Measurements from ENCODE around the gene NECTIN3. TPM values are rescaled to one million over a fixed set of nuclear protein-coding genes. Genes with fewer than 3 reads are reported as not detected.

Gene NECTIN3
- total RNA-seq, 4 donors from 2014 or later, result 1.4 to 9.9 (median 2.0) TPM

DNA sequence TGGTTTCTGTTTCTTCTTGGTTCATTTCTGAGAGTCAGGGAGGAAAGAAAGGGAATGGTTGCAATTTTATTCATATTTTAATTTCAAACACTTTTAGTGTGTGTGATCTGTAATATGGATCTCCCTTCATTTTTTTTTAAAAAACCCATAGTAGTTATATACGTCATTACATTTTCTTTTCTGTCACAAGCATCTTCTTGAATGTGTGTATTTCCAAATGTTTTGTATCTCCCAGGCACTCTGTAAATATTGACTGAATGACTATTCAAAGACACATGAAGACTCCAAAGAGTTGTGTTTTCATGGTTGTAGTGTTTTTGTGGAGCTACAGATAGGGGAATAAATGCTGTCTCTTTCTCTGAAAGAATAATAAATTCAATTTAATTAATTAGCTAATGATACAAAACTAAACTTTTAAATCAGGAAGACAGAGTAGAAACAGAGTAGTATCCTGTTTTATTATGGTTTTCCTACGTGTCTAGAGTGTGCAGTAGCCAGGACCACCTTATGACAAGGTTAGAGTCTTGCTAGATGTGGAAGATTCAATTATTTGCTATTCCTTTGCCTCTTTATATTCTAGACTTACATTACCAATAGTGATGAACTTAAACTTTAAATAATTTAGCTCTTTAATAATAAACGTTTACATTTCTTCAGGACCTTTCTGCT is 35.5 kb downstream of the NECTIN3 start:
- no peaks in the 10 kb centered on the region for H3K4me1 ChIP-seq
- no peaks in the 10 kb centered on the region for H3K36me3 ChIP-seq
- H3K4me3 ChIP-seq, result no peak overlapping the region
- H3K9me3 ChIP-seq, result no peaks in the 10 kb centered on the region
- H3K27ac ChIP-seq, result no peak overlapping the region
- no peaks in the 10 kb centered on the region for H3K27me3 ChIP-seq
- TF ChIP-seq, protein P1, sequence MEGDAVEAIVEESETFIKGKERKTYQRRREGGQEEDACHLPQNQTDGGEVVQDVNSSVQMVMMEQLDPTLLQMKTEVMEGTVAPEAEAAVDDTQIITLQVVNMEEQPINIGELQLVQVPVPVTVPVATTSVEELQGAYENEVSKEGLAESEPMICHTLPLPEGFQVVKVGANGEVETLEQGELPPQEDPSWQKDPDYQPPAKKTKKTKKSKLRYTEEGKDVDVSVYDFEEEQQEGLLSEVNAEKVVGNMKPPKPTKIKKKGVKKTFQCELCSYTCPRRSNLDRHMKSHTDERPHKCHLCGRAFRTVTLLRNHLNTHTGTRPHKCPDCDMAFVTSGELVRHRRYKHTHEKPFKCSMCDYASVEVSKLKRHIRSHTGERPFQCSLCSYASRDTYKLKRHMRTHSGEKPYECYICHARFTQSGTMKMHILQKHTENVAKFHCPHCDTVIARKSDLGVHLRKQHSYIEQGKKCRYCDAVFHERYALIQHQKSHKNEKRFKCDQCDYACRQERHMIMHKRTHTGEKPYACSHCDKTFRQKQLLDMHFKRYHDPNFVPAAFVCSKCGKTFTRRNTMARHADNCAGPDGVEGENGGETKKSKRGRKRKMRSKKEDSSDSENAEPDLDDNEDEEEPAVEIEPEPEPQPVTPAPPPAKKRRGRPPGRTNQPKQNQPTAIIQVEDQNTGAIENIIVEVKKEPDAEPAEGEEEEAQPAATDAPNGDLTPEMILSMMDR (IDR thresholded peaks at IDR 0.05), result no peak
- no peak for TF ChIP-seq POLR2A (IDR thresholded peaks at IDR 0.05)
- 51% methylated on average over 3 of the region's 3 CpGs for WGBS, 2 donors
- intact Hi-C loops (cut with DNase I), result no loop called here
- no peak for DNase-seq

DNA sequence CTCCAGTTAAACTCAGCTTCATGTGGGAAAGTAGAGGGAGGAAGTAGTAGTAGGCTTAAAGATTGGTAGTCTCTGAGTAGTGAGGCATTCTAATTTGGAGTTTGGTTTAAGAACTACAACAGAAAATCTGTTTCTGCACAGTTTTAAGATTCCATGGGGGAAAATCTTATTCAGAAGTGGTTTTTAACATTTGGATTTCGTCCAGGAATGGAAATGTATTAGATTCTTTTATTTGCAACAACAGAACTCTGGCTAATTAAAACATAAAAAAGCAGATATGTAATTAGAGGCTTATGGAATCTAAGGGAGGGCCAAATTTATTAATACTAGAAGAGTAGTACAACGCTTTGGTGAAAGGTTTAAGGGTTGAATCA is 36.0 kb downstream of the NECTIN3 start:
- Histone ChIP-seq H3K4me3 (no peak overlapping the region), H3K36me3 (no peaks in the 10 kb centered on the region), H3K4me1 (no peaks in the 10 kb centered on the region), H3K27ac (no peak overlapping the region), H3K27me3 (no peaks in the 10 kb centered on the region), H3K9me3 (no peaks in the 10 kb centered on the region)
- DNase-seq, result no peak
- intact Hi-C loops (cut with DNase I), result no loop called here
- WGBS, 2 donors, result 43 to 46% methylated on average over 2 of the region's 2 CpGs
- TF ChIP-seq, protein P1 (IDR thresholded peaks at IDR 0.05), result no peak
- no peak for TF ChIP-seq POLR2A (IDR thresholded peaks at IDR 0.05)

DNA sequence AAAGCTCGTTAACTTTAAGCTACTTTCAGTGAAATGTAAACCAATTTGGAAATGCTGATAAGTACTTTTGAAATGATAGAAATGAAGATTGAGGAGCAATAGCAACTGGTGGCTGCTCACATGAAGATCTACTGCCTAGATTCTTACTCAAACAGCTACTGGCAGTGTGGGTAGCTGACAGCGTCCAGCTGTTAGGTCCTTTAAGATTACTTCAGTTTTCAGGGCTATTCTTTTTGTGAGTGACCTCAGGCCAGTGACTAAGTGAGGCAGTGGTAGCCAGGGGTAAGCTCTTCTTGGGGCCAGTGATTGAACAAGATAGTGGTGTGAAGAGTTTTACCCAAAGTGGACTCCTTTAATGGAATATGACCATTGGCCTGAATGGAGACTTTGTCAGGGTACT is 41.3 kb downstream of the NECTIN3 start:
- Histone ChIP-seq H3K27me3 (no peaks in the 10 kb centered on the region), H3K36me3 (no peaks in the 10 kb centered on the region), H3K4me1 (no peaks in the 10 kb centered on the region), H3K4me3 (no peak overlapping the region), H3K27ac (no peak overlapping the region), H3K9me3 (no peaks in the 10 kb centered on the region)
- TF ChIP-seq, protein P1 (IDR thresholded peaks at IDR 0.05), result no peak
- no peak for TF ChIP-seq POLR2A (IDR thresholded peaks at IDR 0.05)
- intact Hi-C loops (cut with DNase I), result no loop called here
- 68 to 81% methylated on average over 2 of the region's 2 CpGs for WGBS, 2 donors
- no peak for DNase-seq

DNA sequence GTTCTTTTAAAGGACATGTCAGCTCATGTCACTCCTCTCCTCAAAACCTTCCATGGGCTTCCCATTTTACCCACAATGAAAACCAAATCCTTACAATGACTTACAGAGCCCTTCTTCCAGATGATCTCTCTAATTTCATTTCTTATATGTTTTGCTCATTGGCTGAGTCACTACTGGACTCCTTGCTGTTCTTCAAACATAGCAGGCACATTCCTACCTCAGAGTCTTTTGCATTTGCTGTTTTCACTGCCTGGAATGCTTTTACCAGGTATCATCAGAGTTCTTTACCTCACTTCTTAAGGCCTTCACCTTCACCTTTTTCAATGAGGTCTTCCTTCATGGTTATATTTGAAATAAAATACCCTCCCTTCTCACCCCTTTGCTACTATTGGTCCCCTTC is 57.3 kb downstream of the NECTIN3 start:
- H3K27me3 ChIP-seq, result no peaks in the 10 kb centered on the region
- no peaks in the 10 kb centered on the region for H3K4me1 ChIP-seq
- no peak for TF ChIP-seq POLR2A (IDR thresholded peaks at IDR 0.05)
- TF ChIP-seq, protein P1 (IDR thresholded peaks at IDR 0.05), result no peak
- no peak overlapping the region for H3K4me3 ChIP-seq
- DNase-seq, result no peak
- H3K27ac ChIP-seq, result no peak overlapping the region
- intact Hi-C loops (cut with DNase I), result no loop called here
- no peaks in the 10 kb centered on the region for H3K36me3 ChIP-seq
- no peaks in the 10 kb centered on the region for H3K9me3 ChIP-seq

DNA sequence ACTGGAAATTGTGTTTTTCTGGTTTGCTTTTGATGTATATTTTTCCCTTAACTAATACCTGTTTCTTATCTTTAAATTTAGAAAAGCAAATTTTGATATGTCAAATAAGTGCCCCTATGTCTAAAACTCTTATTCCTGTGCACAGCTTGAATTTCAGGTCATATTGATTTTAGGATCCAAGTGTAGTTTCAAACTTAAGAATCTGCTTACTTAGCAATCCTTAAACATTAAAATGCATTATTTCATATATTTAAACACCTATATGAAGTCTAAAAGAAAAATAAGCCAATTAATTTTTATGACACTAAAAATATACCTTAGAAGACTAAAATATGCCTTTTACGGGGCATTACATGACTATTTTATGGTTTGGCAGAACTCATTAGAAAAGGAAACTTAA is 59.2 kb downstream of the NECTIN3 start:
- no peak for DNase-seq
- H3K4me1 ChIP-seq, result no peaks in the 10 kb centered on the region
- no peak for TF ChIP-seq POLR2A (IDR thresholded peaks at IDR 0.05)
- TF ChIP-seq, protein P1 (IDR thresholded peaks at IDR 0.05), result no peak
- no peak overlapping the region for H3K27ac ChIP-seq
- no peaks in the 10 kb centered on the region for H3K9me3 ChIP-seq
- intact Hi-C loops (cut with DNase I), result no loop called here
- no peak overlapping the region for H3K4me3 ChIP-seq
- H3K27me3 ChIP-seq, result no peaks in the 10 kb centered on the region
- WGBS, 2 donors, result 96 to 97% methylated on average over 1 of the region's 1 CpG
- no peaks in the 10 kb centered on the region for H3K36me3 ChIP-seq
